HT1080 (cell line): ENCODE data around the gene GAB2. TPM values are rescaled to one million over a fixed set of nuclear protein-coding genes. Genes with fewer than 3 reads are reported as not detected.
"Not testable (repeated sequence)": the region's sequence is repeated elsewhere in the genome, so short reads cannot be mapped to it uniquely, and the experiment has no call there.

Experiments used
- DNase-seq: peaks from one replicate; pipeline ENCODE4 v3.0.0-alpha.2; 2015; ENCODE audit warnings: low read depth
- polyA plus RNA-seq, 2 experiments: library from polyadenylated mRNA; depleted of rRNA; stranded (reverse); fragments of >200 nt; gene quantifications; 2 replicates each; pipeline ENCODE4 v1.2.3, GENCODE V29; 2015
- total RNA-seq: library from RNA; depleted of rRNA; stranded (reverse); fragments of >200 nt; shearing (Covaris generic); gene quantifications from 2 replicates; pipeline ENCODE4 v1.2.3, GENCODE V29; 2014; rRNA removed

GAB2 gene, protein sequence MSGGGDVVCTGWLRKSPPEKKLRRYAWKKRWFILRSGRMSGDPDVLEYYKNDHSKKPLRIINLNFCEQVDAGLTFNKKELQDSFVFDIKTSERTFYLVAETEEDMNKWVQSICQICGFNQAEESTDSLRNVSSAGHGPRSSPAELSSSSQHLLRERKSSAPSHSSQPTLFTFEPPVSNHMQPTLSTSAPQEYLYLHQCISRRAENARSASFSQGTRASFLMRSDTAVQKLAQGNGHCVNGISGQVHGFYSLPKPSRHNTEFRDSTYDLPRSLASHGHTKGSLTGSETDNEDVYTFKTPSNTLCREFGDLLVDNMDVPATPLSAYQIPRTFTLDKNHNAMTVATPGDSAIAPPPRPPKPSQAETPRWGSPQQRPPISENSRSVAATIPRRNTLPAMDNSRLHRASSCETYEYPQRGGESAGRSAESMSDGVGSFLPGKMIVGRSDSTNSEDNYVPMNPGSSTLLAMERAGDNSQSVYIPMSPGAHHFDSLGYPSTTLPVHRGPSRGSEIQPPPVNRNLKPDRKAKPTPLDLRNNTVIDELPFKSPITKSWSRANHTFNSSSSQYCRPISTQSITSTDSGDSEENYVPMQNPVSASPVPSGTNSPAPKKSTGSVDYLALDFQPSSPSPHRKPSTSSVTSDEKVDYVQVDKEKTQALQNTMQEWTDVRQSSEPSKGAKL
- total RNA-seq, result 1.5 and 1.9 TPM in 2 replicates
- polyA plus RNA-seq (2015; cell fraction: cytosol; rRNA removed), result 1.9 and 2.4 TPM in 2 replicates
- polyA plus RNA-seq (2015; cell fraction: nucleus; rRNA removed), result 2.1 and 4.1 TPM in 2 replicates

DNA sequence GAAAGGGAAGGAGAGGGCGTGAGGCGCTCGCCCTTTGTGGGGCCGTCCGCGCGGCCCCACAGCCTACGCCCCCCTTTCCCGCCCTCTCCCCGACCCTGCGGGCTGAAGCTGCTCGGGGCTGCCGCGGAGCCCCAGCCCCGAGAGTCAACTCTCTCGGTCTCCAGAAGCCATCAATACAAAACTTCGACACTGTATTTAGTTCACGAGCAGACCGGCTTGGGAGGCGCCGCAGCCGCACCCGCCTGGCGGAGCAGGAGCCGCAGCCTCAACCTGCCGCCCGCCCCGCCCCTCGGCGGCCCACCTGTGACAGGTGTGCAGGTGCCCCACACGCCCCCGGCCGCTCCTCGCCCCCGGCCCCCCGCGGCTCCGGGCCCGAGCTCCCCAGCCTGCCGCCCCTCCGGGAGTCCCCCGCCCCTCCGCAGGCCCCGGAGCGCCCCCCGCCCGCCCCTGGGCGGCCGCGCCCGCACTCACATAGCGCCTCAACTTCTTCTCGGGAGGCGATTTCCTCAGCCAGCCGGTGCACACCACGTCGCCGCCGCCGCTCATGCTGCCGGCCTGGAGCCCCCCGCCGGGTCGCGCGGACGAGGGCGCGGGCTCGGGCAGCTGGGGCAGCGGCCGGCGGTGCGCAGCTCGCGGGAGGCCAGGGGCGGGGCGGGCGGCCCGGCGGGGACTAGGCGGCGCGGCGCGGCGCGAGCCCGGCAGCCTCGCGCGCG lies at the start of gene GAB2:
TSS of gene GAB2 (minus strand) at position 646 of the 713 bp plus-strand sequence. CDS start at position 546, 100 bp downstream.
- DNase-seq, result no peak

DNA sequence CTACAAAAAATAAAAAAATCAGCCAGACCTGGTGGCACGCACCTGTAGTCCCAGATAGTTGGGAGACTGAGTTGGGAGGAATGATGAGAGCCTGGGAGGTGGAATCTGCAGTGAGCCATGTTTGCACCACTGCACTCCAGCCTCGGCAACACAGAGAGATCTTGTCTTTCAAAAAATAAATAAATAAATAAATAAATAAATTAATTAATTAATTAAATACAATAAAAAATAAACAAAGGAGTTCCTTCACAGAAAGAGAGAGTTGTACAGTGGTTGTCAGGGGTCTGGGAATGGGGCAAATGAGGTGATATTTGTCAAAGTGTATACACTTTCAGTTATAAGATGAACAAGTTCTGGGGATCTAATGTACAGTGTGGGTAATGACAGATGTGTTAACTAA lies 49.8 kb upstream of the GAB2 start:
- DNase-seq, result no peak

DNA sequence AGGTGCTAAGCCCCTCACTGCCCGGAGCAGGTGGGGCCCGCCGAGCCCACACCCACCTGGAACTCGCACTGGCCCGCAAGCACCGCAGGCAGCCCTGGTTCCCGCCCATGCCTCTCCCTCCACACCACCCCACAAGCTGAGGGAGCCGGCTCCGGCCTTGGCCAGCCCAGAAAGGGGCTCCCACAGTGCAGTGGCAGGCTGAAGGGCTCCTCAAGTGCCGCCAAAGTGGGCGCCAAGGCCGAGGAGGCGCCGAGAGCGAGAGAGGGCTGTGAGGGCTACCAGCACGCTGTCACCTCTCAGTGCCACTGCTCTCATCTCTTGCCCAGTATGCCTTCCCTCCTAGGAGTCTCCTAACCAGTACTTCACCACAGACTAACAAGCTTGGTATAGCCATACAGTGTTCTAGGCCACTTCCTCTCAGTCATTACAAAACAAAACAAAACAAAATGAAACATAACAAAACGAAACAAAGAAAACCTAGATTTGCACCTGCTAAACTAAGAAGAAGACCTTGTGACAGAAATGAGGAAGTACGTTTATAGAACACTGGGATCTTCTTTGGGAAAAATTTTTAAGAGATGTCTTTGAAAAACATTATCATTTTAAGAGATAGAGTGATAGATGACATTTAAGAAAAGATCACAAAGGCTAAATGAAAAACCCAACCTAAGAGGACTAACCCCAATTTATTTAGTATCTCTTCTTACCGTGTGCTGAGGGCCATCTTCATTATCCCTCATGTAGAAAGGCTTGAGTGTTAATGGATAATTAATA lies 47.7 kb upstream of the GAB2 start:
- no peak for DNase-seq

DNA sequence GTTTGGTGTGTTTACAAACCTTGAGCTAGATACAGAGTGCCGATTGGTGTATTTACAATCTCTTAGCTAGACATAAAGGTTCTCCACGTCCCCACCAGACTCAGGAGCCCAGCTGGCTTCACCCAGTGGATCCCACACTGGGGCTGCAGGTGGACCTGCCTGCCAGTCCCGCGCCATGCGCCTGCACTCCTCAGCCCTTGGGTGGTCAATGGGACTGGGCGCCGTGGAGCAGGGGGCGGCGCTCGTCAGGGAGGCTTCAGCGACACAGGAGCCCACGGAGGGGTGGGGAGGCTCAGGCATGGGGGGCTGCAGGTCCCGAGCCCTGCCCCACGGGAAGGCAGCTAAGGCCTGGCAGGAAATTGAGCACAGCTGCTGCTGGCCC lies 47.2 kb upstream of the GAB2 start:
- not testable (repeated sequence) for DNase-seq

DNA sequence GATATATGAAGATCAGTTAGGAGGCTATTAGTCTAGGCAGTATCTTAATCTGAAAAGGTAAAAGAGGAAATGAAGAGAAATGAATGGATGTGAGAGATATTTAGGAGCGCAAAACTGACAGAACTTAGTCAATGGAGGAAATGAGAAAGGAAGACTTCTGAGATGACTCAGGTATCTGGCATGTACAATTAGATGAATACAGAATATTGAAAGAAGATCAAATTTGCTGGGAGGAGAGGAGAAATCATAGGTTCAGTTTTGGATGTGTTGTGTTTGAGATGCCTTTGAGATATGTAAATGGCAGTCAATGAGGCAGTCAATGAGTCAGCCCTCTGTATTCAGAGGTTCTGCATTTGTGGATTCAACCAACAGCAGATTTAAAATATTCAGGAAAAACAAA lies 42.9 kb upstream of the GAB2 start:
- DNase-seq, result peak; percentile 81

DNA sequence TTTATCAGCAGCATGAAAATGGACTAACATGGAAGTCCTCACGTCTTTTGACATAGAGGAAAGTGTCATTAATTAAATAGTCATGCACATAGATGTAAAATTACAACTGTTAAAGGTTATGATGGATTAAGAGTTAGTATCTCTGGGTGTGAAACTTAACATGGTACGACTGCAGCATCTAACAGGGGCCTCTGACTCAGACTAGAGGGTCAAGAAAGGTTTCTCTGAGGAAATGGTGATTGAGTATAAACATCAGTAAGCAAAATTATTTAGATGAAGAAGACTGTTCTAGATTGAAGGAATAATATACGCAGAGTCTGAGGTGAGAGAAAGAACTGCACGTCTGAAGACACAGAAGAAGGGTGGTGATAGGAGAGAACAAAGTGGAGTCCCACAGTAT lies 42.1 kb upstream of the GAB2 start:
- DNase-seq, result no peak

DNA sequence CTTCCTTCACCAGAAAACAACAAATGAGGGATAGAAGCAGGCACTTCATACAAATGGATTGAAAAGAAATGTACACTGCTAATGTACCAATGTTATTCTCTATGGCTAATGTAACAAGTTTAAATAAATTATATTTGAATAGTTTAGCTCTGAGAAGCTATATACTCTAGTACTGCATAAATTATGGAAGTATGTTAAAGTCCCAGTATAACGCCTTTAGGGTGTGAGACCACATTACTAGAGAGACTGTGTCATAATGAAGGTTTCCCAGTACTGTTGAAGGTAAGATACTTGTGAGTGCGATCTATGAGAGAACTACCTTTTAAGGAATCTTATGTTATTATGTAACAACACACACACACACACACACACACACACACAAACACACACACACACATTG lies 39.8 kb upstream of the GAB2 start:
- DNase-seq, result no peak

DNA sequence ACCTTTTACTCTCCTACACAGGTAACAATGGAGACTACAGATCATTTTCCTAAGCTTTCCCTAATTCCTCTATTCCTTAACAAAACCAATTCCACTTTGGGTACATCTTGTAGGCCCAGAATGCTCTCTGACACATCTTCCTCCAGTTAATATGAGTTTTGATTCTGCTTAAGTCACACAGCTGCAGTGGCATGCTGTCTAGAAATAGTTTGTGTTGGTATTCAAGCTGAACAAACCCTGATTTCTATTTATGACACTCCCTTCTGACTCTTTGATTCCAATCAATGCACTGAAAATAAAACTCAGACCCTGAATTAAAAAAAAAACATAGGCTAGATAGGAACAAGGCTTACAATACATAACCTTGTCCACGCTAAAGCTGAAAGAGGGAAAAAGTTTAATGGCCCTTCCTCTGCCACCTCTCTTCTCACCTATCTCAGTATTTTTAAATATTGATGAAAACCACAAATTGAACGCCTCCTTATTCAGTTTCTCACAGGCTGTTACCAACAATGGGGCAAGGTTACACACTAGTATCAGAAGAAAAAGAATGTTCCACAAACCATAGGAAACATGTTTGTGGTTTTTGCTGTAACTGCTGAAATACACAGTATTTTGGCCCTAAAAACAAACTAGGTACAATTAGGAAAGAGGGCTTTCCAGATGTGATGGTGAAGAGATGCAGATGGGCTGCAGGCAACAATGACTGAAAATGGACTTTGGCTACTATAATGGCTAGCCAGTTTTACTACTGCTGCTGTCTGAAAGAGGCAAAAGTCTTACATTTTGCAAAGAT lies 35.7 kb upstream of the GAB2 start:
- DNase-seq, result no peak

DNA sequence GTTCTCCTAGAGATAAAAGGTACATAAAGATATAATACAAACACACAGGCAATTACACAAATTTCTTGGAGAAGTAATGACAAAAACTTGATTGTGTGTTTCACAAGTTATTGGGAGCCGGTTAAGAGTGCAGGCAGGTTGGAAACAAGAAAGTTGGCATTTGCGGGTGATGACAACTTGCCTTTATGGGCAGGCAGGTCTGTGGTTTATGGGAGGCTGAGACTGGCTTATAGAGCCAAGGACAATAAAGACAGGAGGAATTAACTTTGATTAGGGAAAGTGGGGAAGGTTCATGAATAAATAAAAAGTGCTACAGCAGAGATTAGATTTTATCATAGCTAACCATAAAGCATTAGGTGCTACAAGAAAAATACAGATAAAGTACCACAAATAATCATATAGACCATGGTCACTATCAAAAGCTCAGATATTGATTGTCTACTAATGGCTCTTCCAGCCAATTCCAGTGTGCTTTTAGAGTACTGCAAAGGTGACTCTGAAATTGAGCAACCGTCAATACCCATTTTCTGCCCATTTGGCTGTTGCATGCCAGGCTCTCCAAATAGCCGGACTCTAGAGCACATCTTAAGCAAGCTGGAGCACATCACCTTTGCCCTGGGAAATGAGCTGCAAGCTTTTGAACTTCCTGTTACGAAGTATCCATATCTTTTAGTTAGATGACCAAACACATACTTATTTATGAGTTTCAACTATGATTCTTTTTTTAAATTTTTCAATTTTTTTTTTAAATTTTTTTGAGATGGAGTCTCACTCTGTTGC lies 33.9 kb upstream of the GAB2 start:
- DNase-seq, result no peak

DNA sequence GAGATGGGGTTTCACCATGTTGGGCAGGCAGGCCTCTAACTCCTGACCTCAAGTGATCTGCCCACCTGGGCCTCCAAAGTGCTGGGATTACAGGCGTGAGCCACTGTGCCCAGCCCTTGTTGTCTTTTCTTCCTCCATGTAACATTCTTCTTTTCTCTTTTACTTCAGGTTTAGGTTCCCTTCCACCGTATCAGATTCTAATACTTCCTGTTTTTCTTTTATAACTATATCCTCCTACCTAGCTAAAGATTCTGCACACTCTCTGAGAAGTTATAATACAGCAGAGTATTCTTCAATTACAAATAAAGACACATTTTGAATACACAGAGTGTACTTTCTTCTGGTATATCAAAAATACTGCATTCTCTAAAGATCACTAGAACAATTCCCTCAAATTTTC lies 33.2 kb upstream of the GAB2 start:
- no peak for DNase-seq

DNA sequence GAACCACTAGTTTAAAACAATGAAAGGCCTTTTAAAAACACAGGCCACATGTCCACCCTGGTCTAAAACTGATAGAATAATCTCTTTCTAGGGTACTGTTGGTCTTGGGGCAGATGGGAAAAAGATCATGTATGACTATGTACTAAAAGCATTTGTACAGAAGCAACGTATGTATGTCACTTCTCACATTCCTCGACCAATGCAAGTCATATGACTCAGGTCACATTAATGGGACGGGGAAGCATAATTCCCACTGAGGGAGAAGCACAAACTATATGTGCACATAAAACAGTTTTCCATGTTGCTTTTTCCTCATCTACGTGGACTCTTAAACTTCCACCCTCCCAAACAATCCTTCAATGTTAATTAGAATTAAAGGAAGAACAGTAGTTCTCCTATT lies 32.2 kb upstream of the GAB2 start:
- no peak for DNase-seq

DNA sequence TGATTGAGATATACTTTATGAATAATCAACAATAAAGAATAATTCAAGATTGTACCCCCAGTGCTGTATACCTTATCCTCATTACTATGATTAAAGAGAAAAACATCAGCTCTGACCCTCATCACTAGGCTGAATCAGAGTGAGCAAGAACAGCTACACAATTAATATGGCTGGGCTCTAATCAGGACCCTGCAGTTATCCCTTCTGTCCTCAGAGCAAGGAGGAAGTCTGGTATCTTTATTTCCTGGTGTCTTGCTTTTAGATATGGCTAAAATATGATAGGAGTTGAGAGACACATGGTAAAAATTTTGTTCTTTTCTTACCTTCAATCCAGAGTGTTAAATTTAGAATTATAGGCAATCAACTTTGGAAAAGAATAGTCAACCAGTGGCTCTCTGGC lies 28.6 kb upstream of the GAB2 start:
- DNase-seq, result no peak

DNA sequence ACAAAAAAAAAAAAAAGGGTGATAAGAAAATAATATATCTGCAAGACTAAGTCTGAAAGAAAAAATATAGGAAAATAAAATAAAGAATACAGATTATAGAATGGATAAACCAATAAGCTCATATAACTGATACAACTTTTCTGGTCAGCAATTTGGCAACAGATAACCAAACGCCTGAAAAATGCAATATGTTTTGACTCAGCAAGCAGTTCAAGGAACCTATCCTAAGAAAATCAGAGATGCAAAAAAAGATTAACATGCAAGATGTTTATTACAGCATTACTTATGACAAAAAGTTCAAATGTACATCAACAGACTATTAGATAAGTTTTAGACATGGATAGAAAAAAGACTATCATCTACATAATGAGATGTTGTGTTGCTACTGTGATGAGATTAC lies 27.1 kb upstream of the GAB2 start:
- no peak for DNase-seq

DNA sequence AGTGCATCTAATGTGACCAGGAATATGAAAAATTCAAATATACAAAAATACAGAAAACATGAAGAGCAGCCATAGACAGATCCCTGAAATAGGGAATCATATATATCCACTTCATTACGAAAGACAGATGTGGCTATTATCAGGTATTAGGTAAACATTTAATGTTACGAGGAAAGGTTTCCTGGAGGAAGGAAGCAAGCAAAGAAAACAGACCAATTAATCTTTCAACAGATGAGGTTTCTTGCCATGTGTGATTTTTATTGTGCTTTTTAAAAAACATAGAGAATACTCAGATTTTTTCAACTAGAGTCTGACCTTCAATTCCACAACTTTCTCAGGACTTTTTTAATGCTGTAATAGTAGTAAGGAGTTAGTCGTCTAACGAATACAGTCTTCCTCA lies 24.3 kb upstream of the GAB2 start:
- DNase-seq, result no peak

DNA sequence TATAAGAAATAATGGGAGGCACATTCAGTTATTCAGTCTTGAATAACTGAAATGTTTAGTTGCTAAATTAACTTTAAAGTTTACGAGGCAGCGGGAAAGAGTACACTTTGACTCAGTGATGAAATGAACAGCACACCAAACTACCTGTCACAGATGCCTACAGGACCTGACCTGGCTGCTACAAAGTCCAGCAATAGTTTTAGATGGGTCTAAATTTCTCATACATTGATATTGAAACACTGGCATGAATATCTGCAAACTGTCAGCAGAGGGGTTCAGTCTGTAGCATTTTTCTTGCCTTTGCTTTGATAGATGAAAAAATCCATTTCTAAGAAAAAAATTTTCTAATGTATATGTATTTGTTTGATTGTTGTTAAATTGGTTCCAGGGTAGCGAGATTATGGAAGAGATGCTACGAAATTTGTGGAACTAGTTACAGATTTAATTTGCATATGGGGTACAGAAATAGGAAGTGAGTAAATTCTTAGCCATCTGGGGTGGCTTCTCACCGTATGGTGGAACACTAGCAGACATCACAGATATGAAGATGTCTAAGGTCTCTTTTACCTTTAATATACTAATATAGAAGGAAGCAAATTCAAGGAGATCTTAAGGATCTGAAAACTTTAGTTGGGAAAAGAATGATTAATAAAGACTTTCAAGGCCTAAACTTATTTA lies 20.8 kb upstream of the GAB2 start:
- no peak for DNase-seq

DNA sequence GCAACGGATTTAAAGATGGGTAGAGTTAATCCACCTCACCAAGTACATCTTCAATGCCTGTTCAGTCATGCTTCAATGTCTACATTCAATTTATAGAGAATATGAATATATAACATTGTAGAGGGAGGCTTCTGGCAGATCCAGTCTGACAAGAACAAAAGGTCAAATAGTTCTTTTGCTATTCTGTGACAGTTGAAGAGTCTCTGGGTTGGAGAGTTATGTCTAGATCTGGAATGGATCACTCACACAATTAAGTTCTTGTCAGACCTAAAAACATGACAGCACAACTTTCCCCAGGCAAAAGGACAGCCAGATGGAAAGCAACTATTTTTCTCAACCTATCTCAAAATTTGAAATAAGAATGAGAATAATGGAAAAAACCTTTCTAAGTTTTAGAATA lies 15.3 kb upstream of the GAB2 start:
- DNase-seq, result no peak

DNA sequence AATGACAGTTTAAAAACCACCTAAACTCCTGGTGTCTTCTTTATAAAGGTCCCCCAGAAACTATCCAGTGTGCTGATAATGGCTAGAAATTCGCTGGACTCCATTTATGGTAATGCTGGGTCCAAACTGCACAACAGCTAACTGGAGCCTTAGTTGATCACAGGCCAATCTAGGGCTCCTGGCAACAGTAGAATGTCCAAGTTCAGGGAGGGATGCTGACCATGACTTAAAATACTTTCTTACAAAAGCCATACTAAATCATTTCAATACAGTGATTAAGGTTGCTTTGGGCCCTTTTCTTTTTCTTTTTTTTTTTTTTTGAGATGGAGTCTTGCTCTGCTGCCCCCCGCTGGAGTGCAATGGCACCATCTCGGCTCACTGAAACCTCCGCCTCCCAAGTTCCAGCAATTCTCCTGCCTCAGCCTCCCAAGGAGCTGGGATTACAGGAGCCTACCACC lies 14.5 kb upstream of the GAB2 start:
- DNase-seq, result peak; percentile 19

DNA sequence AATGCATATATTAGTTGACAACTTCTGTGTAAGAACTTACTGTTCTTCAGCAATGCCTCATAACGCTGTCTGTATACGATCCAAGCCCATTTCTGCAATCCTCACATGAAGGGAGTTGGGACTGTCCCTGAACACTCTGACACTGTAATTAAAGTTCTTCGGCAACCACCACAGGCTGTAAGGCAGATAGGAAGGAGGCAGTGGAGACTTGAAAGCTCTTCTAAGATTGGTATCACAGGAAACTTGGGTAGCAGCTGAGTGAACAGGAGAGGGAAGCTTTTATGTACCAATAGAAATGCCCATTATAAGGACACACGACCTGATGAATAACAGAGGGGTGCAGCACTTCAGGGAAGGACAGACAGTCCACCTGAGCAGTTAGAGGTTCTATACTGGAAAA lies 12.0 kb upstream of the GAB2 start:
- no peak for DNase-seq

DNA sequence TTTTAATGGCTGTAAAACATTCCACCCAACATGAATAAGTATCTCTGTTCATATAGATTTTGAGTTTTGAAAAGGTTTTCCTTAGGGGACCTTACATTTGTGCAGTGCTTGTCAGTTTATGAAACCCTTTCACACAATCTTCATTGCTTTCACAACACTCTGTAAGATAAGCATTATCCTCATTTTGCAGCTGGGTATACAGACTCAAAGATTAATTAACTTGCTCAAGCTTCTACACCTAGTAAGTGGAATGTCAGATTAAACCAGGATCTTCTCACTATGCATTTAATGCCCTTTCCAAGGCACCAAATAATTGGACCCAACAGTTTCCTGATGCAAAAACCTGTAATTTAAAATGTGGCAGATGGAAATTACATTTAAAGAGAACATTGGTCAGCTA lies 11.6 kb upstream of the GAB2 start:
- no peak for DNase-seq
